ENCODE data around the gene TANC1. TPM values are rescaled to one million over a fixed set of nuclear protein-coding genes. Genes with fewer than 3 reads are reported as not detected.
A peak's percentile ranks its signal among the peaks of the same experiment; 100 is the strongest.

The TANC1 gene
- total and polyA plus RNA-seq, 2 experiments from 2014 or later = 2.8 to 9.5 TPM

DNA sequence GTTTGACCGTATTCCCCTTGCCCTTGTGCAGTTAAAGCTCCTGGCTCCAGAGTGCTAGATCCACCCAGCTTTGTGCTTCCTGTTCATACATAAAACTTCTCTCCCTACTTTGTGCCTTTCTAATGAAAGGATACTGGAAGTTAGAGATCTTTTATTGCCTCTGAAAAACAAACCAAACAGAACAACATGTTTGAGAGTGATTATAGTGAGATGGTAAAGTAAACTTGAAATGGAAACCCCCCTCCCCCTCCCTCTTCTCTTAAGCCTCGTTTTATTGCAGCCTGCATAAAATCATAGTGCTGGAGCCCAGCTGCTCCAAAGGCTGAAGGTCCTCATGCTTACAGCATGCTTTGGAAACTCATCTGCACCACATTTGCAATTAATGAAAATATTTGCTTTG is 125.1 kb downstream of the TANC1 start:
- peaks cover 10% of the 10 kb centered on the region; the same call in 1 of the 2 replicates for H3K4me1 ChIP-seq (ENCODE audit: insufficient read depth)
- H3K4me3 Mint-ChIP-seq = no peak overlapping the region
- H3K36me3 Mint-ChIP-seq (ENCODE audit: low read depth) = peaks cover 16% of the 10 kb centered on the region
- no peaks in the 10 kb centered on the region for H3F3A ChIP-seq (replicated peaks; ENCODE audit: low read depth)
- no peaks in the 10 kb centered on the region for H3K79me2 ChIP-seq (replicated peaks; ENCODE audit: insufficient read depth)
- ATAC-seq (no peak), DNase-seq (ENCODE audit: low spot score) (no peak)
- no peak overlapping the region for H3K4me2 ChIP-seq
- H3K4me1 Mint-ChIP-seq = peaks cover 12% of the 10 kb centered on the region; the same call in 2 of the 3 replicates
- H3K9me2 ChIP-seq (ENCODE audit: insufficient read depth) = no peaks in the 10 kb centered on the region
- no peak overlapping the region for H2AFZ ChIP-seq
- H3K27me3 ChIP-seq (ENCODE audit: insufficient read depth) = no peaks in the 10 kb centered on the region
- peak overlapping the region; percentile 50; the same call in 1 of the 2 replicates for H3K27ac Mint-ChIP-seq
- H3K36me3 ChIP-seq (ENCODE audit: insufficient read depth) = no peaks in the 10 kb centered on the region; the same call in 1 of the 2 replicates
- H3K27me3 Mint-ChIP-seq (ENCODE audit: insufficient read depth, low read depth, poor library complexity) = peaks cover 4% of the 10 kb centered on the region
- no peak overlapping the region for H3K27ac ChIP-seq (ENCODE audit: low read depth)
- no peak for TF ChIP-seq POLR2AphosphoS5 (IDR thresholded peaks at IDR 0.05; ENCODE audit: low read depth)
- H3K4me3 ChIP-seq = no peak overlapping the region
- peaks cover 17% of the 10 kb centered on the region for H3K9me3 Mint-ChIP-seq
- H4K20me1 ChIP-seq (replicated peaks; ENCODE audit: insufficient read depth) = no peaks in the 10 kb centered on the region; the same call in 1 of the 2 replicates

DNA sequence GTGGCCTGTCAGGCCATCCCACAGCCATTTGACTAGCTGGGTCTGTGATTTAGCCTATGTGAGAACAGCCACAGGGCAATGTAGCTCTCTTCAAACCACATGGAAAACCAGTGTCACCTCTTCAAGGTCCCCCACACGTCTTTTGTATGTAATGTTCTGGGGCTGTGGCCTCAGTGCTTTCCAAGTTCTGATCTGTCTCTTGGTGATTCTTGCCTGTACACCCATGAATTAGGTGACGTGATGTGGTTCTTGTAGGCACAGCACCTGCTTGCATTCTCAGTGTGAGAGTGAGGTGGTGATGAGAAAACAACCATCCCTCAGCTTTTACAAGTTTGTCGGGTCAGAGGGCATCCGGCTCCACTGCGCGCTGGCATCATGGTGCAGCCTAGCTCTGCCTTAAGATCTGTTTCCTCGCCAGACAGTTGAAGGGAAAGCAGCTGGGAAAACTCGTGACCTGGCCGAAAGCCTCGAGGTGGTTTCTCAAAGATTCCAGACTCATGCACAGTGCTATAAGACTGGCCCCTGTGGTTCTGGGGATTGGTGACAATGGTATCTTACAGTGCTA is 125.8 kb downstream of the TANC1 start:
- Histone ChIP-seq H3K36me3 (ENCODE audit: insufficient read depth) (no peaks in the 10 kb centered on the region; the same call in 1 of the 2 replicates), H3K27ac (ENCODE audit: low read depth) (no peak overlapping the region)
- H3K27ac Mint-ChIP-seq = no peak overlapping the region
- TF ChIP-seq, protein P1, sequence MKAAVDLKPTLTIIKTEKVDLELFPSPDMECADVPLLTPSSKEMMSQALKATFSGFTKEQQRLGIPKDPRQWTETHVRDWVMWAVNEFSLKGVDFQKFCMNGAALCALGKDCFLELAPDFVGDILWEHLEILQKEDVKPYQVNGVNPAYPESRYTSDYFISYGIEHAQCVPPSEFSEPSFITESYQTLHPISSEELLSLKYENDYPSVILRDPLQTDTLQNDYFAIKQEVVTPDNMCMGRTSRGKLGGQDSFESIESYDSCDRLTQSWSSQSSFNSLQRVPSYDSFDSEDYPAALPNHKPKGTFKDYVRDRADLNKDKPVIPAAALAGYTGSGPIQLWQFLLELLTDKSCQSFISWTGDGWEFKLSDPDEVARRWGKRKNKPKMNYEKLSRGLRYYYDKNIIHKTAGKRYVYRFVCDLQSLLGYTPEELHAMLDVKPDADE (IDR thresholded peaks at IDR 0.05) = no peak
- TF ChIP-seq JUNB (IDR thresholded peaks at IDR 0.05; ENCODE audit: unreplicated experiment) (no peak), ZNF331 (CRISPR knock-in tag; IDR thresholded peaks at IDR 0.05; ENCODE audit: low read depth) (no peak), EZH2phosphoT487 (IDR thresholded peaks at IDR 0.05; ENCODE audit: unreplicated experiment) (no peak), NANOG (IDR thresholded peaks at IDR 0.05; ENCODE audit: borderline replicate concordance) (no peak), CREB1 (CRISPR knock-in tag; IDR thresholded peaks at IDR 0.05; ENCODE audit: low read depth) (no peak), ZNF462 (CRISPR knock-in tag; IDR thresholded peaks at IDR 0.05) (no peak), POLR2AphosphoS5 (IDR thresholded peaks at IDR 0.05; ENCODE audit: low read depth) (no peak), STAT1 (IDR thresholded peaks at IDR 0.05; ENCODE audit: unreplicated experiment) (no peak)
- TF ChIP-seq, protein P2, sequence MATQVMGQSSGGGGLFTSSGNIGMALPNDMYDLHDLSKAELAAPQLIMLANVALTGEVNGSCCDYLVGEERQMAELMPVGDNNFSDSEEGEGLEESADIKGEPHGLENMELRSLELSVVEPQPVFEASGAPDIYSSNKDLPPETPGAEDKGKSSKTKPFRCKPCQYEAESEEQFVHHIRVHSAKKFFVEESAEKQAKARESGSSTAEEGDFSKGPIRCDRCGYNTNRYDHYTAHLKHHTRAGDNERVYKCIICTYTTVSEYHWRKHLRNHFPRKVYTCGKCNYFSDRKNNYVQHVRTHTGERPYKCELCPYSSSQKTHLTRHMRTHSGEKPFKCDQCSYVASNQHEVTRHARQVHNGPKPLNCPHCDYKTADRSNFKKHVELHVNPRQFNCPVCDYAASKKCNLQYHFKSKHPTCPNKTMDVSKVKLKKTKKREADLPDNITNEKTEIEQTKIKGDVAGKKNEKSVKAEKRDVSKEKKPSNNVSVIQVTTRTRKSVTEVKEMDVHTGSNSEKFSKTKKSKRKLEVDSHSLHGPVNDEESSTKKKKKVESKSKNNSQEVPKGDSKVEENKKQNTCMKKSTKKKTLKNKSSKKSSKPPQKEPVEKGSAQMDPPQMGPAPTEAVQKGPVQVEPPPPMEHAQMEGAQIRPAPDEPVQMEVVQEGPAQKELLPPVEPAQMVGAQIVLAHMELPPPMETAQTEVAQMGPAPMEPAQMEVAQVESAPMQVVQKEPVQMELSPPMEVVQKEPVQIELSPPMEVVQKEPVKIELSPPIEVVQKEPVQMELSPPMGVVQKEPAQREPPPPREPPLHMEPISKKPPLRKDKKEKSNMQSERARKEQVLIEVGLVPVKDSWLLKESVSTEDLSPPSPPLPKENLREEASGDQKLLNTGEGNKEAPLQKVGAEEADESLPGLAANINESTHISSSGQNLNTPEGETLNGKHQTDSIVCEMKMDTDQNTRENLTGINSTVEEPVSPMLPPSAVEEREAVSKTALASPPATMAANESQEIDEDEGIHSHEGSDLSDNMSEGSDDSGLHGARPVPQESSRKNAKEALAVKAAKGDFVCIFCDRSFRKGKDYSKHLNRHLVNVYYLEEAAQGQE (IDR thresholded peaks at IDR 0.05; ENCODE audit: unreplicated experiment) = no peak

More for the DNA sequence above, 125.8 kb downstream of the TANC1 start:
- no peak overlapping the region for H2AFZ ChIP-seq
- H3K27me3 Mint-ChIP-seq (ENCODE audit: insufficient read depth, low read depth, poor library complexity) = peaks cover 3% of the 10 kb centered on the region
- H3K79me2 ChIP-seq (replicated peaks; ENCODE audit: insufficient read depth) = no peaks in the 10 kb centered on the region
- no peaks in the 10 kb centered on the region for H3K9me2 ChIP-seq (ENCODE audit: insufficient read depth)
- H3K36me3 Mint-ChIP-seq (ENCODE audit: low read depth) = peaks cover 16% of the 10 kb centered on the region
- ATAC-seq (no peak), DNase-seq (ENCODE audit: low spot score) (no peak)
- no peak overlapping the region for H3K4me3 ChIP-seq
- 0 out of 2 replicates have a peak, but pooled peaks cover 10% of the 10 kb centered on the region for H3K4me1 ChIP-seq (ENCODE audit: insufficient read depth)
- no peaks in the 10 kb centered on the region for H3F3A ChIP-seq (replicated peaks; ENCODE audit: low read depth)
- no peak overlapping the region for H3K4me3 Mint-ChIP-seq
- no peaks in the 10 kb centered on the region for H3K27me3 ChIP-seq (ENCODE audit: insufficient read depth)
- peaks cover 17% of the 10 kb centered on the region for H3K9me3 Mint-ChIP-seq
- peaks cover 14% of the 10 kb centered on the region; the same call in 2 of the 3 replicates for H3K4me1 Mint-ChIP-seq
- no peaks in the 10 kb centered on the region; the same call in 1 of the 2 replicates for H4K20me1 ChIP-seq (replicated peaks; ENCODE audit: insufficient read depth)
- no peak overlapping the region for H3K4me2 ChIP-seq
